ENCODE results near the gene GLB1L2. TPM values are rescaled to one million over a fixed set of nuclear protein-coding genes. Genes with fewer than 3 reads are reported as not detected.

GLB1L2 gene
- total and polyA plus RNA-seq, 8 donors: 4.1 to 11.9 (median 5.1) TPM

GRCh38 chr11:134322553-134322952 lies 9.2 kb upstream of the GLB1L2 start:
- intact Hi-C loops (cut with DNase I): no loop called here
- no peaks in the 10 kb centered on the region for H3K4me1 ChIP-seq
- no peak overlapping the region for H3K4me3 ChIP-seq
- ATAC-seq: no peak
- peaks cover 0 to 12% of the 10 kb centered on the region in 2 donors for H3K9me3 ChIP-seq
- no peaks in the 10 kb centered on the region for H3K36me3 ChIP-seq
- TF ChIP-seq CTCF (IDR thresholded peaks at IDR 0.05): no peak
- H3K27ac ChIP-seq: no peak overlapping the region
- no peak for DNase-seq
- no peaks in the 10 kb centered on the region for H3K27me3 ChIP-seq

GRCh38 chr11:134328433-134328832 lies 3.4 kb upstream of the GLB1L2 start:
- intact Hi-C loops (cut with DNase I): no loop called here
- no peak for TF ChIP-seq CTCF (IDR thresholded peaks at IDR 0.05)

GRCh38 chr11:134330611-134331353 lies 1.0 kb upstream of the GLB1L2 start:
- Histone ChIP-seq H3K36me3 (no peaks in the 10 kb centered on the region), H3K9me3 (no peaks in the 10 kb centered on the region), H3K27ac (no peak overlapping the region), H3K4me3 (peak overlapping the region; percentile 7 to 27), H3K27me3 (peaks cover 17 to 53% of the 10 kb centered on the region in 2 donors), H3K4me1 (peaks cover 0 to 13% of the 10 kb centered on the region in 2 donors)
- ATAC-seq (no peak), DNase-seq (no peak)
- intact Hi-C loops (cut with DNase I): no loop called here
- TF ChIP-seq CTCF (IDR thresholded peaks at IDR 0.05): no peak

More at GRCh38 chr11:134328433-134328832, 3.4 kb upstream of the GLB1L2 start:
- ATAC-seq: no peak
- Histone ChIP-seq H3K4me3 (no peak overlapping the region), H3K4me1 (peaks cover 0 to 13% of the 10 kb centered on the region in 2 donors), H3K9me3 (no peaks in the 10 kb centered on the region), H3K27ac (no peak overlapping the region), H3K27me3 (peaks cover 17 to 41% of the 10 kb centered on the region in 2 donors), H3K36me3 (no peaks in the 10 kb centered on the region)
- no peak for DNase-seq

DNA sequence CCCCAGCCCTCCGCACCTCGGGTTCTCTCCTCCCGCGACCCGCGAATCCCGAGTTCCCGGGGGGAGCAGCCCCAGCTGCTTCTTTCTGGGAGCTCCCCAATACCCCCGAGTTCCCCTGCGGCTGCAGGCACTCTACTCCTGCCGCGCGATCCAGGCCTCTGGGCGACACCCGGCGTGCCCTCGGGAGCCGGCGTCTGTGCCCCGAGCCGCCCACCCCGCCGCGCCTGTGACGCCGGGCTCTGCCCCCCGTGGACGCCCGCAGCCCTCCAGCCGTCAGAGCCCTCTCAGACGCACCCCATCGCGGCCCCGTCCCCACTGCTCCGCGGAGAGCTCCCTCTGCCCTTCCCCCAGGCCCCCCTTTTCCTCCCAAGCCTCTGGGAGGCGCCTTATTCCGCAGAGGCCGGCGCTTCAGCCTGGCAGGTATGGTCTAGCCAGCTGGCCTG lies 422 bp downstream of the GLB1L2 start:
- Histone ChIP-seq H3K9me3 (no peaks in the 10 kb centered on the region), H3K36me3 (no peaks in the 10 kb centered on the region), H3K27ac (no peak overlapping the region), H3K4me3 (peak overlapping the region; percentile 45 to 53), H3K4me1 (peaks cover 0 to 13% of the 10 kb centered on the region in 2 donors), H3K27me3 (peaks cover 17 to 53% of the 10 kb centered on the region in 2 donors)
- DNase-seq: no peak
- intact Hi-C loops (cut with DNase I): no loop called here
- peak; percentile 65 for ATAC-seq
- TF ChIP-seq CTCF (IDR thresholded peaks at IDR 0.05): no peak

GRCh38 chr11:134332782-134333181 lies 994 bp downstream of the GLB1L2 start:
- Histone ChIP-seq H3K27ac (no peak overlapping the region), H3K27me3 (peaks cover 17 to 53% of the 10 kb centered on the region in 2 donors), H3K4me3 (peak overlapping the region in 1 of 2 donors; percentile 53), H3K36me3 (no peaks in the 10 kb centered on the region), H3K9me3 (no peaks in the 10 kb centered on the region), H3K4me1 (peaks cover 0 to 13% of the 10 kb centered on the region in 2 donors)
- TF ChIP-seq CTCF (IDR thresholded peaks at IDR 0.05): no peak
- intact Hi-C loops (cut with DNase I): no loop called here
- ATAC-seq (no peak), DNase-seq (no peak)
